Ishikawa (cell line): Measurements from ENCODE around the gene CIDEC.

ENCODE experiments used
- EP300 ChIP-seq: IDR thresholded peaks from 2 replicates; pipeline ENCODE4 v1.6.1; 2012; ENCODE audit warnings: borderline replicate concordance
- YY1 ChIP-seq: IDR thresholded peaks from 2 replicates; pipeline ENCODE4 v1.6.1; 2012; ENCODE audit warnings: low read depth
- ZBTB7A ChIP-seq: IDR thresholded peaks from 2 replicates; pipeline ENCODE4 v1.6.1; 2012; ENCODE audit warnings: low read depth
- TF ChIP-seq, protein P1 (sequence below): IDR thresholded peaks from 2 replicates; pipeline ENCODE4 v1.6.1; 2012; ENCODE audit warnings: low read depth, mild to moderate bottlenecking

DNA sequence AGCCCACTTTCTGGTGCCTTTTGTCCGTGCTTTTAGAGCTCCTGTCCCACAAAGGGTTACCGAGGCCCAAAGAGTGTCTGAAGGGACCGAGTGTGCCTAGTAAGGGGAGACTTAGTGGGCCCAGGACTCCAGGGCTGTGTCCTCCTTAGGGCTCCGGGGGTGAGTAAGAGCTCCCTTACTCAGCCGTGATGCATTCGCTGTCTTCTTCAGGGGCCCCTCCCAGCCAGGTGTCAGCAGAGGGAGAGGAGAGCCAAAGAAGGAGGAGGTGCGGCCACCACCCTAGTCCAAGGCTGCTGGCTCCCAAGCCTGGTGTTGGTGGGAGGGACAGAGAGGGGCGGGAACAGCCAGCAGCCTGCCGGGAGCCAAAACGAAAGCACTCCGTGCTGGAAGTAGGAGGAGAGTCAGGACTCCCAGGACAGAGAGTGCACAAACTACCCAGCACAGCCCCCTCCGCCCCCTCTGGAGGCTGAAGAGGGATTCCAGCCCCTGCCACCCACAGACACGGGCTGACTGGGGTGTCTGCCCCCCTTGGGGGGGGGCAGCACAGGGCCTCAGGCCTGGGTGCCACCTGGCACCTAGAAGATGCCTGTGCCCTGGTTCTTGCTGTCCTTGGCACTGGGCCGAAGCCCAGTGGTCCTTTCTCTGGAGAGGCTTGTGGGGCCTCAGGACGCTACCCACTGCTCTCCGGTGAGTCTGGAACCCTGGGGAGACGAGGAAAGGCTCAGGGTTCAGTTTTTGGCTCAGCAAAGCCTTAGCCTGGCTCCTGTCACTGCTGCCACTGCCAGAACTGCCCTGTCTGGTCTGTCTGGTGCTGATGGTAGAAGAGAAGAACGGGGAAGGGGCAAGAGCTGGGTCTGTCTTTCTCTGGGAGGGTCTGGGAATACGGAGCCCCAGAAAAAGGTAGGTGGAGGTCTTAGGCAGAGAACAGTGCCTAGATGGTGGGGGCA lies 37.0 kb upstream of the CIDEC start, which contains the start of gene IL17RC:
- TF ChIP-seq, protein P1, sequence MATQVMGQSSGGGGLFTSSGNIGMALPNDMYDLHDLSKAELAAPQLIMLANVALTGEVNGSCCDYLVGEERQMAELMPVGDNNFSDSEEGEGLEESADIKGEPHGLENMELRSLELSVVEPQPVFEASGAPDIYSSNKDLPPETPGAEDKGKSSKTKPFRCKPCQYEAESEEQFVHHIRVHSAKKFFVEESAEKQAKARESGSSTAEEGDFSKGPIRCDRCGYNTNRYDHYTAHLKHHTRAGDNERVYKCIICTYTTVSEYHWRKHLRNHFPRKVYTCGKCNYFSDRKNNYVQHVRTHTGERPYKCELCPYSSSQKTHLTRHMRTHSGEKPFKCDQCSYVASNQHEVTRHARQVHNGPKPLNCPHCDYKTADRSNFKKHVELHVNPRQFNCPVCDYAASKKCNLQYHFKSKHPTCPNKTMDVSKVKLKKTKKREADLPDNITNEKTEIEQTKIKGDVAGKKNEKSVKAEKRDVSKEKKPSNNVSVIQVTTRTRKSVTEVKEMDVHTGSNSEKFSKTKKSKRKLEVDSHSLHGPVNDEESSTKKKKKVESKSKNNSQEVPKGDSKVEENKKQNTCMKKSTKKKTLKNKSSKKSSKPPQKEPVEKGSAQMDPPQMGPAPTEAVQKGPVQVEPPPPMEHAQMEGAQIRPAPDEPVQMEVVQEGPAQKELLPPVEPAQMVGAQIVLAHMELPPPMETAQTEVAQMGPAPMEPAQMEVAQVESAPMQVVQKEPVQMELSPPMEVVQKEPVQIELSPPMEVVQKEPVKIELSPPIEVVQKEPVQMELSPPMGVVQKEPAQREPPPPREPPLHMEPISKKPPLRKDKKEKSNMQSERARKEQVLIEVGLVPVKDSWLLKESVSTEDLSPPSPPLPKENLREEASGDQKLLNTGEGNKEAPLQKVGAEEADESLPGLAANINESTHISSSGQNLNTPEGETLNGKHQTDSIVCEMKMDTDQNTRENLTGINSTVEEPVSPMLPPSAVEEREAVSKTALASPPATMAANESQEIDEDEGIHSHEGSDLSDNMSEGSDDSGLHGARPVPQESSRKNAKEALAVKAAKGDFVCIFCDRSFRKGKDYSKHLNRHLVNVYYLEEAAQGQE, result no peak
- no peak for TF ChIP-seq YY1
- no peak for TF ChIP-seq EP300
- TF ChIP-seq ZBTB7A, result no peak
